WTC11 (cell line): ENCODE measurements around the gene DCTD. TPM values are rescaled to one million over a fixed set of nuclear protein-coding genes. Genes with fewer than 3 reads are reported as not detected.

Experiments used
- ATAC-seq: fragments of 200-7000 bp; cut with Tn5 transposase; 2 replicates; pipeline ENCODE4 v1.10.0; 2021; ENCODE audit warnings: mild to moderate bottlenecking, moderate library complexity
- CTCF ChIA-PET: fragments of 300-600 bp; sonication (Branson Sonifier 250); formaldehyde crosslinking; loops from one replicate; lab custom pipeline; 2021; ENCODE audit warnings: antibody characterized with exemption; lab: Charles Lee
- POLR2A ChIA-PET: fragments of 350-600 bp; sonication (Branson Sonifier 250); formaldehyde crosslinking; loops from one replicate; lab custom pipeline; 2021; ENCODE audit warnings: antibody characterized with exemption; lab: Charles Lee
- DNase-seq: peaks from one replicate; pipeline ENCODE4 v3.0.0; 2021; ENCODE audit warnings: low spot score
- H3K27ac Mint-ChIP-seq: 2 replicates; pipeline ENCODE4 v1.8.0; 2021; ENCODE audit warnings: mixed read lengths
- H3K27me3 Mint-ChIP-seq: 2 replicates; pipeline ENCODE4 v1.8.0; 2021; ENCODE audit warnings: low read depth, mild to moderate bottlenecking, moderate library complexity, mixed read lengths
- H3K36me3 Mint-ChIP-seq: 2 replicates; pipeline ENCODE4 v1.8.0; 2021; ENCODE audit warnings: mixed read lengths
- H3K4me1 Mint-ChIP-seq: 2 replicates; pipeline ENCODE4 v1.8.0; 2022; ENCODE audit warnings: mixed read lengths
- H3K4me3 Mint-ChIP-seq: 2 replicates; pipeline ENCODE4 v1.8.0; 2021; ENCODE audit warnings: mild to moderate bottlenecking, moderate library complexity, mixed read lengths
- H3K9me3 Mint-ChIP-seq: 2 replicates; pipeline ENCODE4 v1.8.0; 2021; ENCODE audit warnings: mixed read lengths
- AFF4 ChIP-seq: sonication (generic); formaldehyde crosslinking; IDR thresholded peaks from 2 replicates; pipeline ENCODE4 v1.8.1; 2023; ENCODE audit warnings: mild to moderate bottlenecking, missing genetic modification reagents, borderline replicate concordance
- ATF1 ChIP-seq: sonication (generic); formaldehyde crosslinking; IDR thresholded peaks from 2 replicates; pipeline ENCODE4 v1.8.1; 2023; ENCODE audit warnings: mild to moderate bottlenecking, moderate library complexity, missing genetic modification reagents
- CBFB ChIP-seq: sonication (generic); formaldehyde crosslinking; IDR thresholded peaks from 2 replicates; pipeline ENCODE4 v1.8.1; 2022; ENCODE audit warnings: mild to moderate bottlenecking, low read depth, missing genetic modification reagents
- CREB1 ChIP-seq: sonication (generic); formaldehyde crosslinking; IDR thresholded peaks from 2 replicates; pipeline ENCODE4 v1.8.0; 2023; ENCODE audit warnings: mild to moderate bottlenecking, missing genetic modification reagents
- CREM ChIP-seq: sonication (generic); formaldehyde crosslinking; IDR thresholded peaks from 2 replicates; pipeline ENCODE4 v1.8.1; 2022; ENCODE audit warnings: mild to moderate bottlenecking, missing genetic modification reagents, moderate library complexity
- ETV6 ChIP-seq: sonication (generic); formaldehyde crosslinking; IDR thresholded peaks from 2 replicates; pipeline ENCODE4 v1.8.1; 2022; ENCODE audit warnings: mild to moderate bottlenecking, missing genetic modification reagents
- JAZF1 ChIP-seq: fragments of 250-450 bp; sonication (Bioruptor Pico); IDR thresholded peaks from 2 replicates; pipeline ENCODE4 v1.9.0; 2021; ENCODE audit warnings: moderate library complexity, mild to moderate bottlenecking, inconsistent platforms
- JUN ChIP-seq: sonication (generic); formaldehyde crosslinking; IDR thresholded peaks from 2 replicates; pipeline ENCODE4 v1.8.0; 2023; ENCODE audit warnings: mild to moderate bottlenecking, missing genetic modification reagents
- KAT7 ChIP-seq: sonication (generic); formaldehyde crosslinking; IDR thresholded peaks from 2 replicates; pipeline ENCODE4 v1.8.1; 2023; ENCODE audit warnings: missing genetic modification reagents, mild to moderate bottlenecking, borderline replicate concordance
- NFATC4 ChIP-seq: fragments of 250-450 bp; sonication (Bioruptor Pico); IDR thresholded peaks from 2 replicates; pipeline ENCODE4 v1.9.0; 2021; ENCODE audit warnings: mild to moderate bottlenecking
- NFE2L1 ChIP-seq: sonication (generic); formaldehyde crosslinking; IDR thresholded peaks from 2 replicates; pipeline ENCODE4 v1.8.1; 2023; ENCODE audit warnings: missing genetic modification reagents
- NFYB ChIP-seq: sonication (generic); formaldehyde crosslinking; conservative IDR thresholded peaks from 2 replicates; pipeline ENCODE4 v1.8.0; 2022; ENCODE audit warnings: low read depth, missing genetic modification reagents
- PRRX2 ChIP-seq: fragments of 250-450 bp; sonication (Bioruptor Pico); IDR thresholded peaks from 2 replicates; pipeline ENCODE4 v1.8.0; 2021; ENCODE audit warnings: mild to moderate bottlenecking
- SP1 ChIP-seq: sonication (generic); formaldehyde crosslinking; conservative IDR thresholded peaks from 2 replicates; pipeline ENCODE4 v1.8.1; 2022; ENCODE audit warnings: missing genetic modification reagents
- STAT6 ChIP-seq: sonication (generic); formaldehyde crosslinking; conservative IDR thresholded peaks from 2 replicates; pipeline ENCODE4 v1.8.1; 2023; ENCODE audit warnings: mild to moderate bottlenecking, low read depth, missing genetic modification reagents, moderate library complexity
- USF1 ChIP-seq: sonication (generic); formaldehyde crosslinking; IDR thresholded peaks from 2 replicates; pipeline ENCODE4 v1.8.0; 2022; ENCODE audit warnings: mild to moderate bottlenecking, missing genetic modification reagents
- ZBTB21 ChIP-seq: sonication (generic); formaldehyde crosslinking; IDR thresholded peaks from 2 replicates; pipeline ENCODE4 v1.8.1; 2023; ENCODE audit warnings: mild to moderate bottlenecking, missing genetic modification reagents, borderline replicate concordance
- ZNF396 ChIP-seq: fragments of 250-450 bp; sonication (Bioruptor Pico); IDR thresholded peaks from 2 replicates; pipeline ENCODE4 v1.8.0; 2021; ENCODE audit warnings: mild to moderate bottlenecking, moderate library complexity, borderline replicate concordance
- ZNF512 ChIP-seq: sonication (generic); formaldehyde crosslinking; IDR thresholded peaks from 2 replicates; pipeline ENCODE4 v1.8.1; 2022; ENCODE audit warnings: missing genetic modification reagents, borderline replicate concordance
- ZNF671 ChIP-seq: fragments of 250-450 bp; sonication (Bioruptor Pico); IDR thresholded peaks from 2 replicates; pipeline ENCODE4 v1.8.0; 2021; ENCODE audit warnings: mild to moderate bottlenecking
- total RNA-seq: library from RNA; stranded (reverse); gene quantifications from 3 replicates; pipeline ENCODE4 v1.2.3, GENCODE V29; 2021
- TF ChIP-seq, protein P1 (sequence below): sonication (generic); formaldehyde crosslinking; IDR thresholded peaks from 2 replicates; pipeline ENCODE4 v1.8.1; 2022; ENCODE audit warnings: mild to moderate bottlenecking, missing genetic modification reagents, moderate library complexity, borderline replicate concordance
- TF ChIP-seq, protein P2 (sequence below): sonication (generic); formaldehyde crosslinking; IDR thresholded peaks from 2 replicates; pipeline ENCODE4 v1.8.0; 2022; ENCODE audit warnings: mild to moderate bottlenecking, missing genetic modification reagents
- TF ChIP-seq, protein P3 (sequence below): fragments of 250-450 bp; sonication (Bioruptor Pico); IDR thresholded peaks from 2 replicates; pipeline ENCODE4 v1.8.0; 2021; ENCODE audit warnings: mild to moderate bottlenecking

The DCTD gene
- total RNA-seq, 1 experiment from 2014 or later, result 56.8 TPM

DNA sequence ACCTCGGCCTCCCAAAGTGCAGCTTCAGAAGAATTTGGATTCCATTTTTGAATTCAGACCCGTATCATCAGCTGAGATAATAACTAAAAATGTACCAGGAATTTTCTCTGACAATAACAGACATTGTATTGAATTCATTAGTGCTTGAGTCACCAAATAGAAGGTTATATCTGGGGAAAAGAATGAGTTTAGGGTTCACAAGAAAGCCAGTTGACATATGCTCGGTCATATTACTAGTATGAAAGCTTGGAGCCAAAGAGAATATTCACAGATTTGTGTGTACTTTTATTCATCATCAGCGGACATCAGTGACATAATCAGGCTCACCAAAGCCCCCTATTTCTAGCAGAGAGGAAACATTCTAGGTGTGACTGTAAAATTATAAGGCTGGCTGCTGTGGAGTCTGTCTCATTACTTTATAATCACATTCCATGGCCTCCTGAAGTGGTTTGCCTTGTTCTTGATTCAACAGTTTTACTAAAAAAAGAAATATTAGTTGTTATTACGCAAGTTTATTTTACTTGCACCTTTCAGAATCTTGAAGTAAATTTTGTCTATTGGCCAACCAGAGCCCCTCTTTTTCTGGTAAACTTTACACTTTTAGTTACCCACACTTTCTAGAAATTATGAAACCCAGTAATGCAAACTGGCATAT, 14.6 kb upstream of the DCTD start:
- ATAC-seq, result no peak
- Mint-ChIP-seq H3K4me1 (peaks cover 1% of the 10 kb centered on the region), H3K27me3 (no peaks in the 10 kb centered on the region), H3K9me3 (no peaks in the 10 kb centered on the region), H3K36me3 (no peaks in the 10 kb centered on the region), H3K27ac (no peak overlapping the region), H3K4me3 (no peak overlapping the region)
- no peak for DNase-seq
- ChIA-PET POLR2A (no interaction called here), CTCF (interaction anchor here (1.1 kb wide), 1 partner anchor 8 kb away, joined by 3 read pairs; no protein-coding TSS in a partner anchor)
- TF ChIP-seq, protein P1, sequence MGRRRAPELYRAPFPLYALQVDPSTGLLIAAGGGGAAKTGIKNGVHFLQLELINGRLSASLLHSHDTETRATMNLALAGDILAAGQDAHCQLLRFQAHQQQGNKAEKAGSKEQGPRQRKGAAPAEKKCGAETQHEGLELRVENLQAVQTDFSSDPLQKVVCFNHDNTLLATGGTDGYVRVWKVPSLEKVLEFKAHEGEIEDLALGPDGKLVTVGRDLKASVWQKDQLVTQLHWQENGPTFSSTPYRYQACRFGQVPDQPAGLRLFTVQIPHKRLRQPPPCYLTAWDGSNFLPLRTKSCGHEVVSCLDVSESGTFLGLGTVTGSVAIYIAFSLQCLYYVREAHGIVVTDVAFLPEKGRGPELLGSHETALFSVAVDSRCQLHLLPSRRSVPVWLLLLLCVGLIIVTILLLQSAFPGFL, result no peak
- TF ChIP-seq ATF1 (CRISPR knock-in tag) (no peak), NFATC4 (CRISPR knock-in tag) (no peak), ZNF396 (no peak), CREB1 (CRISPR knock-in tag) (no peak), ZNF671 (no peak), USF1 (CRISPR knock-in tag) (no peak)
- TF ChIP-seq, protein P2, sequence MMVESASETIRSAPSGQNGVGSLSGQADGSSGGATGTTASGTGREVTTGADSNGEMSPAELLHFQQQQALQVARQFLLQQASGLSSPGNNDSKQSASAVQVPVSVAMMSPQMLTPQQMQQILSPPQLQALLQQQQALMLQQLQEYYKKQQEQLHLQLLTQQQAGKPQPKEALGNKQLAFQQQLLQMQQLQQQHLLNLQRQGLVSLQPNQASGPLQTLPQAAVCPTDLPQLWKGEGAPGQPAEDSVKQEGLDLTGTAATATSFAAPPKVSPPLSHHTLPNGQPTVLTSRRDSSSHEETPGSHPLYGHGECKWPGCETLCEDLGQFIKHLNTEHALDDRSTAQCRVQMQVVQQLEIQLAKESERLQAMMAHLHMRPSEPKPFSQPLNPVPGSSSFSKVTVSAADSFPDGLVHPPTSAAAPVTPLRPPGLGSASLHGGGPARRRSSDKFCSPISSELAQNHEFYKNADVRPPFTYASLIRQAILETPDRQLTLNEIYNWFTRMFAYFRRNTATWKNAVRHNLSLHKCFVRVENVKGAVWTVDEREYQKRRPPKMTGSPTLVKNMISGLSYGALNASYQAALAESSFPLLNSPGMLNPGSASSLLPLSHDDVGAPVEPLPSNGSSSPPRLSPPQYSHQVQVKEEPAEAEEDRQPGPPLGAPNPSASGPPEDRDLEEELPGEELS (CRISPR knock-in tag), result no peak

DNA sequence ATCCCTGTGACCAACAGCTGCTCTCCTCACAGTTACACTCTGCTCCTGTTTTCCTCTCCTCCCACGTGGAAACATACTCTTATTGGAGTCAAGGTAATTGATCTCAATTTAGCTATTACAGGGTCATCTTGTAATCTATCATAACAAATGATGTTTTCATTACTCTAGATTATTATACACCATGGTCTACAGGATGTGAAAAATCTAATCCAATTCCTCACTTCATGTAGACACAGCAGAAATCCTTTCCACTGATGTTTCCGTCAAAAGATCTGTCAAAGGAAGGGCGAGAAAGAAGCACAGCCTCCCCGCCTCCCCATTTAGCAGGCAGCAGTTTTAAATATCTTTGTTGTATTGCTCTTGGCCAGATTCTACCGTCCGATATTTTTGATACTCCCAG, 13.7 kb upstream of the DCTD start:
- TF ChIP-seq STAT6 (CRISPR knock-in tag), result no peak
- no peak for TF ChIP-seq KAT7 (CRISPR knock-in tag)
- TF ChIP-seq, protein P3, sequence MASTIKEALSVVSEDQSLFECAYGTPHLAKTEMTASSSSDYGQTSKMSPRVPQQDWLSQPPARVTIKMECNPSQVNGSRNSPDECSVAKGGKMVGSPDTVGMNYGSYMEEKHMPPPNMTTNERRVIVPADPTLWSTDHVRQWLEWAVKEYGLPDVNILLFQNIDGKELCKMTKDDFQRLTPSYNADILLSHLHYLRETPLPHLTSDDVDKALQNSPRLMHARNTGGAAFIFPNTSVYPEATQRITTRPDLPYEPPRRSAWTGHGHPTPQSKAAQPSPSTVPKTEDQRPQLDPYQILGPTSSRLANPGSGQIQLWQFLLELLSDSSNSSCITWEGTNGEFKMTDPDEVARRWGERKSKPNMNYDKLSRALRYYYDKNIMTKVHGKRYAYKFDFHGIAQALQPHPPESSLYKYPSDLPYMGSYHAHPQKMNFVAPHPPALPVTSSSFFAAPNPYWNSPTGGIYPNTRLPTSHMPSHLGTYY (CRISPR knock-in tag), result no peak
- TF ChIP-seq AFF4 (CRISPR knock-in tag), result no peak
- TF ChIP-seq JUN (CRISPR knock-in tag), result no peak
- TF ChIP-seq ETV6 (CRISPR knock-in tag), result no peak
- TF ChIP-seq ZBTB21 (CRISPR knock-in tag), result no peak
- no peak for TF ChIP-seq SP1 (CRISPR knock-in tag)
- TF ChIP-seq NFYB (CRISPR knock-in tag), result no peak
- TF ChIP-seq JAZF1 (CRISPR knock-in tag), result no peak
- no peak for TF ChIP-seq PRRX2
- no peak for TF ChIP-seq ZNF512 (CRISPR knock-in tag)
- TF ChIP-seq NFE2L1 (CRISPR knock-in tag), result no peak
- TF ChIP-seq CBFB (CRISPR knock-in tag), result no peak
- no peak for TF ChIP-seq CREM (CRISPR knock-in tag)
- TF ChIP-seq, all 79 proteins: peak for 0
- POLR2A ChIA-PET, result no interaction called here
- CTCF ChIA-PET, result interaction anchor here (1.1 kb wide), 1 partner anchor 9 kb away, joined by 3 read pairs; no protein-coding TSS in a partner anchor
- no peak for ATAC-seq
- DNase-seq, result no peak
- Mint-ChIP-seq H3K27me3 (no peaks in the 10 kb centered on the region), H3K4me1 (no peaks in the 10 kb centered on the region), H3K9me3 (no peaks in the 10 kb centered on the region), H3K27ac (no peak overlapping the region), H3K36me3 (no peaks in the 10 kb centered on the region), H3K4me3 (no peak overlapping the region)
